ENCODE measurements around the gene SNAPIN.
"Not testable (repeated sequence)": the region's sequence is repeated elsewhere in the genome, so short reads cannot be mapped to it uniquely, and the experiment has no call there.

The SNAPIN gene

GRCh38 chr1:153670257-153670858, 11.9 kb downstream of the SNAPIN start:
- DNase-seq (ENCODE audit: insufficient read length, low spot score): no peak
- no peak for FAIRE-seq
- no peak for TF ChIP-seq CTCF (IDR thresholded peaks at IDR 0.05; ENCODE audit: insufficient read depth, missing control alignments)

- peak; percentile 51 for TF ChIP-seq CTCF (IDR thresholded peaks at IDR 0.05; ENCODE audit: insufficient read depth, missing control alignments)
- DNase-seq (ENCODE audit: insufficient read length, low spot score) (peak; percentile 97), FAIRE-seq (peak; percentile 98)
Measured at GRCh38 chr1:153670859-153671627, 12.5 kb downstream of the SNAPIN start, which contains the start of gene ILF2. ILF2 (minus strand) TSS chr1:153670993; CDS start chr1:153670922, 71 bp downstream.

- DNase-seq (ENCODE audit: insufficient read length, low spot score); FAIRE-seq: not testable (repeated sequence)
Measured at GRCh38 chr1:153671628-153672353, 13.3 kb downstream of the SNAPIN start.

- no peak for TF ChIP-seq CTCF (IDR thresholded peaks at IDR 0.05; ENCODE audit: insufficient read depth, missing control alignments)
- FAIRE-seq: no peak
- DNase-seq (ENCODE audit: insufficient read length, low spot score): no peak
Measured at GRCh38 chr1:153673511-153673910, 15.0 kb downstream of the SNAPIN start.

GRCh38 chr1:153677718-153678518, 19.4 kb downstream of the SNAPIN start:
- peak; percentile 96 for TF ChIP-seq CTCF (IDR thresholded peaks at IDR 0.05; ENCODE audit: insufficient read depth, missing control alignments)
- FAIRE-seq: peak; percentile 72
- DNase-seq (ENCODE audit: insufficient read length, low spot score): peak; percentile 56

GRCh38 chr1:153678519-153679336, 20.2 kb downstream of the SNAPIN start, which contains the start of gene NPR1:
NPR1 (plus strand) TSS chr1:153678688; CDS start chr1:153679109, 421 bp downstream.
- TF ChIP-seq CTCF (IDR thresholded peaks at IDR 0.05; ENCODE audit: insufficient read depth, missing control alignments): no peak
- FAIRE-seq: no peak
- DNase-seq (ENCODE audit: insufficient read length, low spot score): peak; percentile 53
